Sigmoid colon (tissue), 7 donors: ENCODE data around the gene SGCD. TPM values are rescaled to one million over a fixed set of nuclear protein-coding genes. Genes with fewer than 3 reads are reported as not detected.

ENCODE experiments used
- DNase-seq: peaks from one replicate; pipeline ENCODE4 v3.0.0-alpha.2; 2019
- H3K27ac ChIP-seq, 4 donors: fragments of 200-600 bp; sonication (generic); one replicate each; pipeline ENCODE4 v1.5.1; 2016 to 2019; ENCODE audit warnings: mild to moderate bottlenecking in 1 of 4
- H3K27me3 ChIP-seq, 3 donors: fragments of 200-600 bp; sonication (generic); one replicate each; pipeline ENCODE4 v1.5.1; 2019; ENCODE audit warnings: mild to moderate bottlenecking in 1 of 3
- H3K36me3 ChIP-seq, 4 donors: fragments of 200-600 bp; sonication (generic); one replicate each; pipeline ENCODE4 v1.5.1; 2016 to 2019
- H3K4me1 ChIP-seq, 4 donors: fragments of 200-600 bp; sonication (generic); one replicate each; pipeline ENCODE4 v1.5.1; 2017 to 2019
- H3K4me3 ChIP-seq, 4 donors: fragments of 200-600 bp; sonication (generic); one replicate each; pipeline ENCODE4 v1.5.1; 2017 to 2019; ENCODE audit warnings: mild to moderate bottlenecking in 2 of 4, moderate library complexity in 1 of 4
- H3K9me3 ChIP-seq, 4 donors: fragments of 200-600 bp in 3 of 4; sonication (generic) in 3 of 4; one replicate each; pipeline versions ENCODE4 v1.5.1 to v1.6.1; 2013 to 2019
- CTCF ChIP-seq, 4 experiments: fragments of 450-650 bp in 3 of 4; fragments of 200-600 bp in 1 of 4; IDR thresholded peaks; one replicate each; pipeline ENCODE4 v1.5.1; 2016 to 2019; ENCODE audit warnings: antibody characterized with exemption in 4 of 4, mild to moderate bottlenecking in 3 of 4, moderate library complexity in 2 of 4
- EP300 ChIP-seq, 4 donors: sonication (generic); formaldehyde crosslinking; IDR thresholded peaks; one replicate each; pipeline ENCODE4 v1.6.1; 2017; ENCODE audit warnings: antibody characterized with exemption in 4 of 4
- POLR2A ChIP-seq, 2 donors: fragments of 450-650 bp; IDR thresholded peaks; one replicate each; pipeline ENCODE4 v1.6.1; 2016; ENCODE audit warnings: antibody characterized with exemption in 2 of 2, mild to moderate bottlenecking in 2 of 2, moderate library complexity in 2 of 2
- POLR2AphosphoS5 ChIP-seq, 4 donors: sonication (generic); formaldehyde crosslinking; IDR thresholded peaks; one replicate each; pipeline ENCODE4 v1.6.1; 2017; ENCODE audit warnings: antibody characterized with exemption in 4 of 4
- WGBS, 2 donors: extraction: QIAGEN DNeasy Blood & Tissue Kit; methylation state at CpG; one replicate each; pipeline ENCODE4 v1.1.7; 2013; 5-methylcytosine and 5-hydroxymethylcytosine counted together
- intact Hi-C: fragments of 100-400 bp; cut with DNase I; formaldehyde crosslinking; loops from one replicate; pipeline ENCODE4 v1.15.1; 2023
- polyA plus RNA-seq, 3 donors: library from polyadenylated mRNA; stranded (reverse); fragments of 200-250 nt; gene quantifications; one replicate each; pipeline ENCODE4 v1.2.3, GENCODE V29; 2013
- total RNA-seq, 4 donors: library from RNA; depleted of rRNA; stranded (reverse); fragments of >200 nt; gene quantifications; one replicate each; pipeline ENCODE4 v1.1.0, GENCODE V29; 2016
- donor health status: healthy with polysubstance abuse.
- donor health status: Bipolar disorder and iron deficiency.
- donor health status: healthy.

Gene SGCD
- total and polyA plus RNA-seq, 7 donors, result under 0.01 to 34.3 (median 8.2) TPM

- peaks cover 3 to 49% (median 31%) of the 10 kb centered on the region in 4 donors for H3K4me1 ChIP-seq
- TF ChIP-seq EP300 (IDR thresholded peaks at IDR 0.05), result no peak
- no peak for TF ChIP-seq CTCF (IDR thresholded peaks at IDR 0.05)
- TF ChIP-seq POLR2A (IDR thresholded peaks at IDR 0.05), result no peak
- TF ChIP-seq POLR2AphosphoS5 (IDR thresholded peaks at IDR 0.05), result no peak
- peak overlapping the region in 2 of 4 donors; percentile 3 to 16 for H3K27ac ChIP-seq
- DNase-seq, result no peak
- H3K27me3 ChIP-seq, result no peaks in the 10 kb centered on the region
- H3K36me3 ChIP-seq, result no peaks in the 10 kb centered on the region
- 14 to 50% methylated on average over 2 of the region's 2 CpGs for WGBS, 2 donors
- no peaks in the 10 kb centered on the region for H3K9me3 ChIP-seq
- intact Hi-C loops, result no loop called here
- H3K4me3 ChIP-seq, result no peak overlapping the region
Observed at GRCh38 chr5:156414391-156414790, 87.4 kb downstream of the SGCD start.

- Histone ChIP-seq H3K4me3 (no peak overlapping the region), H3K27me3 (no peaks in the 10 kb centered on the region), H3K27ac (no peak overlapping the region), H3K9me3 (no peaks in the 10 kb centered on the region), H3K4me1 (peaks cover 0 to 9% (median 4%) of the 10 kb centered on the region in 4 donors), H3K36me3 (no peaks in the 10 kb centered on the region)
- no peak for DNase-seq
- WGBS, 2 donors, result 82 to 94% methylated on average over 1 of the region's 1 CpG
- TF ChIP-seq POLR2AphosphoS5 (IDR thresholded peaks at IDR 0.05), result no peak
- intact Hi-C loops, result no loop called here
Observed at GRCh38 chr5:156419661-156420060, 92.7 kb downstream of the SGCD start.

GRCh38 chr5:156420665-156421064 lies 93.7 kb downstream of the SGCD start:
- H3K4me3 ChIP-seq, result no peak overlapping the region
- intact Hi-C loops, result no loop called here
- no peak for TF ChIP-seq EP300 (IDR thresholded peaks at IDR 0.05)
- no peak for TF ChIP-seq POLR2AphosphoS5 (IDR thresholded peaks at IDR 0.05)
- TF ChIP-seq CTCF (IDR thresholded peaks at IDR 0.05), result no peak
- TF ChIP-seq POLR2A (IDR thresholded peaks at IDR 0.05), result no peak
- H3K4me1 ChIP-seq, result no peaks in the 10 kb centered on the region
- DNase-seq, result no peak
- no peaks in the 10 kb centered on the region for H3K27me3 ChIP-seq
- no peaks in the 10 kb centered on the region for H3K36me3 ChIP-seq
- WGBS, 2 donors, result 5 to 48% methylated on average over 1 of the region's 1 CpG
- no peaks in the 10 kb centered on the region for H3K9me3 ChIP-seq
- H3K27ac ChIP-seq, result no peak overlapping the region

GRCh38 chr5:156421798-156422197 lies 94.8 kb downstream of the SGCD start:
- Histone ChIP-seq H3K4me3 (no peak overlapping the region), H3K27ac (no peak overlapping the region), H3K36me3 (no peaks in the 10 kb centered on the region), H3K27me3 (no peaks in the 10 kb centered on the region), H3K9me3 (no peaks in the 10 kb centered on the region), H3K4me1 (no peaks in the 10 kb centered on the region)
- no peak for TF ChIP-seq POLR2A (IDR thresholded peaks at IDR 0.05)
- no peak for TF ChIP-seq EP300 (IDR thresholded peaks at IDR 0.05)
- no peak for TF ChIP-seq POLR2AphosphoS5 (IDR thresholded peaks at IDR 0.05)
- TF ChIP-seq CTCF (IDR thresholded peaks at IDR 0.05), result no peak
- intact Hi-C loops, result no loop called here
- no peak for DNase-seq
- WGBS, 2 donors, result 79 to 88% methylated on average over 4 of the region's 4 CpGs

GRCh38 chr5:156423597-156423996 lies 96.6 kb downstream of the SGCD start:
- Histone ChIP-seq H3K4me3 (no peak overlapping the region), H3K9me3 (no peaks in the 10 kb centered on the region), H3K27me3 (no peaks in the 10 kb centered on the region), H3K4me1 (no peaks in the 10 kb centered on the region), H3K36me3 (no peaks in the 10 kb centered on the region), H3K27ac (no peak overlapping the region)
- DNase-seq, result no peak
- intact Hi-C loops, result no loop called here
- TF ChIP-seq POLR2A (IDR thresholded peaks at IDR 0.05) (no peak), EP300 (IDR thresholded peaks at IDR 0.05) (no peak), CTCF (IDR thresholded peaks at IDR 0.05) (no peak), POLR2AphosphoS5 (IDR thresholded peaks at IDR 0.05) (no peak)
- 59 to 60% methylated on average over 3 of the region's 3 CpGs for WGBS, 2 donors
